ENCODE results near the gene LRRC4C. TPM values are rescaled to one million over a fixed set of nuclear protein-coding genes. Genes with fewer than 3 reads are reported as not detected.

The LRRC4C gene
- total RNA-seq, 1 experiment from 2014 or later: 0.15 TPM

DNA sequence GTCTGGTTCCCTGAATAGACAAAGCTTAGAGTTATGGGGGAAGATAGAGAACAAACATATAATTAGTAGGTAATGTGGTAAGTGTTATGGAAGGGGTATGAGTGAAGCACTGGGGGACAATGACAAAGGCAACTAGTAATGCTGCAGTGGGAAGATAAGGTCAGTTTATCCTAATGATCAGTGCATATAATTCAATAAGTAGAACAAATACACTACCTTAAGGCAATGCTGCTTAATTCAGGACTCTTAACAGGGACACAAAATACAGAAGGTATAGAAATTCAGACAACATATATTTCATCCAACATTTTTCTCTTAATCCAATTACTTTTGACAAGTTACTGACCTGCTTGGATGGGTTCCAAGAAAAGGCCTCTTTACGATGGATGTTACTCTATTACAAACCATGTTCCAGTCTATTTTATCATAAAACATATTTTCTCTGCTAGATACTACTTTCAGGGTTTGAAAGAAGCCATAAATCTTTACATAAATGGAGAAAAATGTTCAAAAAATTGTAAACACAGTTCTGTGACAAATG lies 1186.2 kb downstream of the LRRC4C start:
- POLR2A ChIA-PET: no interaction called here

GRCh38 chr11:40271361-40271760 lies 1188.1 kb downstream of the LRRC4C start:
- BruUV-seq (replicated peaks): no TSS peak

More for the DNA sequence above, 1186.2 kb downstream of the LRRC4C start:
- H3K27me3 ChIP-seq (ENCODE audit: control insufficient read depth, insufficient read depth, low read length): 0 out of 2 replicates have a peak, but pooled peaks cover 2% of the 10 kb centered on the region
- BruUV-seq (replicated peaks): no TSS peak
- CTCF ChIA-PET: no interaction called here
- intact Hi-C loops (cut with micrococcal nuclease; ENCODE audit: unreplicated experiment): no loop called here
- in situ Hi-C loops (cut with HindIII; ENCODE audit: low pct_unique_long_range_greater_than_20kb, low sequenced_read_pairs): no loop called here
- TF ChIP-seq, protein P1, sequence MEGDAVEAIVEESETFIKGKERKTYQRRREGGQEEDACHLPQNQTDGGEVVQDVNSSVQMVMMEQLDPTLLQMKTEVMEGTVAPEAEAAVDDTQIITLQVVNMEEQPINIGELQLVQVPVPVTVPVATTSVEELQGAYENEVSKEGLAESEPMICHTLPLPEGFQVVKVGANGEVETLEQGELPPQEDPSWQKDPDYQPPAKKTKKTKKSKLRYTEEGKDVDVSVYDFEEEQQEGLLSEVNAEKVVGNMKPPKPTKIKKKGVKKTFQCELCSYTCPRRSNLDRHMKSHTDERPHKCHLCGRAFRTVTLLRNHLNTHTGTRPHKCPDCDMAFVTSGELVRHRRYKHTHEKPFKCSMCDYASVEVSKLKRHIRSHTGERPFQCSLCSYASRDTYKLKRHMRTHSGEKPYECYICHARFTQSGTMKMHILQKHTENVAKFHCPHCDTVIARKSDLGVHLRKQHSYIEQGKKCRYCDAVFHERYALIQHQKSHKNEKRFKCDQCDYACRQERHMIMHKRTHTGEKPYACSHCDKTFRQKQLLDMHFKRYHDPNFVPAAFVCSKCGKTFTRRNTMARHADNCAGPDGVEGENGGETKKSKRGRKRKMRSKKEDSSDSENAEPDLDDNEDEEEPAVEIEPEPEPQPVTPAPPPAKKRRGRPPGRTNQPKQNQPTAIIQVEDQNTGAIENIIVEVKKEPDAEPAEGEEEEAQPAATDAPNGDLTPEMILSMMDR (IDR thresholded peaks at IDR 0.05): no peak
- TF ChIP-seq REST (IDR thresholded peaks at IDR 0.05; ENCODE audit: insufficient read depth in 1 of 2, low read depth in 2 of 2, low read length in 1 of 2) (no peak), POLR2AphosphoS5 (IDR thresholded peaks at IDR 0.05; ENCODE audit: low read depth, low read length) (no peak), TCF7L2 (IDR thresholded peaks at IDR 0.05; ENCODE audit: low read depth, low read length) (no peak), SIN3A (IDR thresholded peaks at IDR 0.05; ENCODE audit: borderline replicate concordance, insufficient read depth, low read depth, low read length) (no peak)
- no peaks in the 10 kb centered on the region for H3K36me3 ChIP-seq (ENCODE audit: control insufficient read depth, insufficient read depth, low read length)
- H3K9me3 ChIP-seq (ENCODE audit: control insufficient read depth, insufficient read depth, low read depth, low read length): no peaks in the 10 kb centered on the region
- H3K27ac ChIP-seq (ENCODE audit: low read length): no peak overlapping the region
- no peak for DNase-seq (ENCODE audit: low read depth, low spot score)
- no peak overlapping the region for H3K4me3 ChIP-seq (ENCODE audit: low read depth in 2 of 2, low read length in 2 of 2)
- ATAC-seq: no peak
- no peaks in the 10 kb centered on the region for H3K4me1 ChIP-seq (ENCODE audit: control insufficient read depth, insufficient read depth, low read length)

More at GRCh38 chr11:40271361-40271760, 1188.1 kb downstream of the LRRC4C start:
- intact Hi-C loops (cut with micrococcal nuclease; ENCODE audit: unreplicated experiment) (no loop called here), in situ Hi-C loops (cut with HindIII; ENCODE audit: low pct_unique_long_range_greater_than_20kb, low sequenced_read_pairs) (no loop called here)
- Histone ChIP-seq H3K27me3 (ENCODE audit: control insufficient read depth, insufficient read depth, low read length) (0 out of 2 replicates have a peak, but pooled peaks cover 2% of the 10 kb centered on the region), H3K36me3 (ENCODE audit: control insufficient read depth, insufficient read depth, low read length) (no peaks in the 10 kb centered on the region), H3K4me1 (ENCODE audit: control insufficient read depth, insufficient read depth, low read length) (no peaks in the 10 kb centered on the region), H3K27ac (ENCODE audit: low read length) (no peak overlapping the region), H3K9me3 (ENCODE audit: control insufficient read depth, insufficient read depth, low read depth, low read length) (no peaks in the 10 kb centered on the region), H3K4me3 (ENCODE audit: low read depth in 2 of 2, low read length in 2 of 2) (no peak overlapping the region)
- CTCF ChIA-PET: no interaction called here
- no peak for ATAC-seq
- TF ChIP-seq POLR2AphosphoS5 (IDR thresholded peaks at IDR 0.05; ENCODE audit: low read depth, low read length): no peak
- no peak for TF ChIP-seq TCF7L2 (IDR thresholded peaks at IDR 0.05; ENCODE audit: low read depth, low read length)
- no peak for TF ChIP-seq SIN3A (IDR thresholded peaks at IDR 0.05; ENCODE audit: borderline replicate concordance, insufficient read depth, low read depth, low read length)
- TF ChIP-seq, protein P1 (IDR thresholded peaks at IDR 0.05): no peak
- TF ChIP-seq REST (IDR thresholded peaks at IDR 0.05; ENCODE audit: insufficient read depth in 1 of 2, low read depth in 2 of 2, low read length in 1 of 2): no peak
- no peak for DNase-seq (ENCODE audit: low read depth, low spot score)
- POLR2A ChIA-PET: no interaction called here

All from Panc1 (cell line).